GM10266 (cell line): Measurements from ENCODE around the gene FAM83F.

Experiments used
- DNase-seq: peaks from one replicate; pipeline ENCODE4 v3.0.0; 2012; ENCODE audit errors: extremely low spot score
- TF ChIP-seq, protein P1 (sequence below): IDR thresholded peaks from 2 replicates; pipeline ENCODE4 v1.5.1; 2012; ENCODE audit warnings: mild to moderate bottlenecking, low read depth; ENCODE audit not compliant: control insufficient read depth, insufficient read depth; ENCODE audit errors: missing control alignments

The FAM83F gene

GRCh38 chr22:39959640-39960447, 34.9 kb upstream of the FAM83F start, which contains the start of gene TMA7B:
TMA7B (plus strand) TSS chr22:39960397; CDS start chr22:39964375, 3,978 bp downstream.
- DNase-seq: no peak
- TF ChIP-seq, protein P1, sequence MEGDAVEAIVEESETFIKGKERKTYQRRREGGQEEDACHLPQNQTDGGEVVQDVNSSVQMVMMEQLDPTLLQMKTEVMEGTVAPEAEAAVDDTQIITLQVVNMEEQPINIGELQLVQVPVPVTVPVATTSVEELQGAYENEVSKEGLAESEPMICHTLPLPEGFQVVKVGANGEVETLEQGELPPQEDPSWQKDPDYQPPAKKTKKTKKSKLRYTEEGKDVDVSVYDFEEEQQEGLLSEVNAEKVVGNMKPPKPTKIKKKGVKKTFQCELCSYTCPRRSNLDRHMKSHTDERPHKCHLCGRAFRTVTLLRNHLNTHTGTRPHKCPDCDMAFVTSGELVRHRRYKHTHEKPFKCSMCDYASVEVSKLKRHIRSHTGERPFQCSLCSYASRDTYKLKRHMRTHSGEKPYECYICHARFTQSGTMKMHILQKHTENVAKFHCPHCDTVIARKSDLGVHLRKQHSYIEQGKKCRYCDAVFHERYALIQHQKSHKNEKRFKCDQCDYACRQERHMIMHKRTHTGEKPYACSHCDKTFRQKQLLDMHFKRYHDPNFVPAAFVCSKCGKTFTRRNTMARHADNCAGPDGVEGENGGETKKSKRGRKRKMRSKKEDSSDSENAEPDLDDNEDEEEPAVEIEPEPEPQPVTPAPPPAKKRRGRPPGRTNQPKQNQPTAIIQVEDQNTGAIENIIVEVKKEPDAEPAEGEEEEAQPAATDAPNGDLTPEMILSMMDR: no peak

DNA sequence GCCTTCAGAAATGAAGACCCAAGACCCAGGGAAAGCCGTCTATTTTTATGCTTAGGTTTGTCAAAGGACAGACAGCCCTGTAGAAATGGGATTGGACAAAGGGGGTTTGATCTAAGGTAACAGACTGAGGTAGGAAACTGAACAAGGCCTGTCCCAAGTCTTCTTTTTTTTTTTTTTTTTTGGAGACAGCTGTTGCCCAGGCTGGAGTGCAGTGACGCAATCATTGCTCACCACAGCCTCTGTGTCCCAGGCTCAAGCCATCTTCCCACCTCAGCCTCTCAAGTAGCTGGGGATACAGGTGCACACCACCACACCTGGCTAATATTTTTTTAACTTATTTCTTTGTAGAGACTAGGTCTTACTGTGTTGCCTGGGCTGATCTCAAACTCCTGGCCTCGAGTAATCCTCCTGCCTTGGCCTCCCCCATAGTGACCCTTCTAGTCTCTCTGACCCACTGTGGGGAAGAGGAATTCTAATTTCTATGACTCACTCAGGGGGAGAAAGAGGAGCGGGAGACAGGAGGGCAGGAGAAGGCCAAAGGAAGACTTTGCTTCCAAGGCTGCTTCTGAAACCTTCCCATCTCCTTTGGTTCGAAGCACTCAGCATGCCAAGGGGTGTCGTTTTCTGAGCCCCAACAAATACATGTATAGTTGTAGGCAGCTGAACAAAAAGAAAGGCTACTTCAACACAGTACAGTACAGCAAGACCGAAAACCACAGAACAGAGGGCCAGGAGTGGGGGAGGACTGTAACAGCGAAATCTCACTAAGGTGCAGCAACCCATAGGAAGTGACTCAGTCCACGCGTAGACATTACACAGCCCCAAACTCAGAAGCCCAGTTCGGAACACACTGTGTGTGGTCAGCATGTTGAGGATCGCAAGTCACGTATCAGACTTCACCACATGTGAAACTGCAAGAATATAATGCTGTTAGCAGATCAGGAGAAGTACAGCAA, 33.7 kb upstream of the FAM83F start:
- DNase-seq: peak; percentile 81
- TF ChIP-seq, protein P1: no peak

GRCh38 chr22:39962071-39962470, 32.7 kb upstream of the FAM83F start:
- TF ChIP-seq, protein P1: no peak
- no peak for DNase-seq

GRCh38 chr22:39965748-39966147, 29.0 kb upstream of the FAM83F start:
- TF ChIP-seq, protein P1: no peak
- no peak for DNase-seq

DNA sequence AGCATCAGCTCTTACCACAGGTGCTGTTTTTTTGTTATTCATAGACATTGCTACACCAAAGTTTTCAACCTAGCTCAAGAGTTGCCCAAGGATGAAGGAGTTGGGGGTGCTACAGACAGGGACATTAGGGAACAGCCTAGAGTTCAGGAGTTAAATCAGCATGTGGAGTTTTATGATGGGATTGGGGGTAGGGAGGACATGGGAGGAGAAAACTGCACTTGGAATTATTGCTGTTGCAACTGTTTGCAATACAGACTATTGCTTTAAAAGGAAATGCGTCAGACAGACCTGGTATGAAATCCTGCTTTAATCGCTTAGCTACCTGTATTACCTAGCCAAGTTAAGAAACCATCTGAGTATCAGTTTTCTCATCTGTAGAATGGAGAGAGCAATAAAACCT, 28.3 kb upstream of the FAM83F start:
- DNase-seq: no peak
- TF ChIP-seq, protein P1: no peak

DNA sequence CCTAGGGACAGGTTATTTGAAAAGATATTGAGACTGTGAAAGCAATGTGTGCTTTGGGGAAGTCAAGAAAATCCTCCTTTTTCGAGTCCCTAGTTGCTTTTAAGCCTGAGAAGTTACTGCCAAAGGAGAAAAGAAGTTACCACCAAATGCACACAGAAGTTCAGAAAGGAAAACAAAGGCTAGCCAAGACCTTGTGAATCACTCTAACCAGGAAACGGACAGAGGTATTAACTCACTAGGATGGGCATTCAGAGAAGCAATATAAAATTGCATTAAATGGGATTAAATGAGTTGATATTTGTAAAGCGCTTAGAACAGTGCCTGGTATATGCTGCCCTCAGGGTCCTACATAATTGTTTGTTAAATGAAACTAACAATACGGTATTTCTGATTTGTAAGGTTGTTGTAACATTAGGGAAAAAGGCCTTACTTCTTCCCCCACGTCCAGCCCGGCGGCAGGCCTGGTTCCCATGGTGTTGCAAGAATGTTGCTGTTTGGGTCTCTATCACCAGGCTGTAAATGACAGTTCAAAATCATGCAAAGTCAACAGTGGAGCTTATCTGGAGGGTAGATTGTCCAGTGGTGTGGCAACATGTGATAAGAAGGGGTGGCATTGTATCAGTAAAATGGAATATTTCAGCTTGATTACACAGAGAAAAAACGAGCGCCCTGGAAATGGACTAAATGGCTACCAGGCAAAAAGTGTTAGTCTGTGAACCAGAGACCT, 27.5 kb upstream of the FAM83F start:
- TF ChIP-seq, protein P1: no peak

More for the DNA sequence above, 27.5 kb upstream of the FAM83F start:
- DNase-seq: no peak
